Suprapubic skin (tissue), 3 donors: ENCODE data around the gene MCEMP1.

ENCODE experiments used
- EP300 ChIP-seq: sonication (generic); formaldehyde crosslinking; IDR thresholded peaks from one replicate; pipeline ENCODE4 v1.6.1; 2017; ENCODE audit warnings: antibody characterized with exemption
- POLR2A ChIP-seq, 2 donors: fragments of 450-650 bp; IDR thresholded peaks; one replicate each; pipeline ENCODE4 v1.6.1; 2017; ENCODE audit warnings: antibody characterized with exemption in 2 of 2, mild to moderate bottlenecking in 2 of 2, moderate library complexity in 2 of 2
- TF ChIP-seq, protein P1 (sequence below), 2 donors: fragments of 200-600 bp in 1 of 2; fragments of 450-650 bp in 1 of 2; sonication (generic) in 1 of 2; IDR thresholded peaks; one replicate each; pipeline ENCODE4 v1.5.1; 2016 to 2019; ENCODE audit warnings: antibody characterized with exemption in 2 of 2, mild to moderate bottlenecking in 1 of 2, moderate library complexity in 1 of 2

DNA sequence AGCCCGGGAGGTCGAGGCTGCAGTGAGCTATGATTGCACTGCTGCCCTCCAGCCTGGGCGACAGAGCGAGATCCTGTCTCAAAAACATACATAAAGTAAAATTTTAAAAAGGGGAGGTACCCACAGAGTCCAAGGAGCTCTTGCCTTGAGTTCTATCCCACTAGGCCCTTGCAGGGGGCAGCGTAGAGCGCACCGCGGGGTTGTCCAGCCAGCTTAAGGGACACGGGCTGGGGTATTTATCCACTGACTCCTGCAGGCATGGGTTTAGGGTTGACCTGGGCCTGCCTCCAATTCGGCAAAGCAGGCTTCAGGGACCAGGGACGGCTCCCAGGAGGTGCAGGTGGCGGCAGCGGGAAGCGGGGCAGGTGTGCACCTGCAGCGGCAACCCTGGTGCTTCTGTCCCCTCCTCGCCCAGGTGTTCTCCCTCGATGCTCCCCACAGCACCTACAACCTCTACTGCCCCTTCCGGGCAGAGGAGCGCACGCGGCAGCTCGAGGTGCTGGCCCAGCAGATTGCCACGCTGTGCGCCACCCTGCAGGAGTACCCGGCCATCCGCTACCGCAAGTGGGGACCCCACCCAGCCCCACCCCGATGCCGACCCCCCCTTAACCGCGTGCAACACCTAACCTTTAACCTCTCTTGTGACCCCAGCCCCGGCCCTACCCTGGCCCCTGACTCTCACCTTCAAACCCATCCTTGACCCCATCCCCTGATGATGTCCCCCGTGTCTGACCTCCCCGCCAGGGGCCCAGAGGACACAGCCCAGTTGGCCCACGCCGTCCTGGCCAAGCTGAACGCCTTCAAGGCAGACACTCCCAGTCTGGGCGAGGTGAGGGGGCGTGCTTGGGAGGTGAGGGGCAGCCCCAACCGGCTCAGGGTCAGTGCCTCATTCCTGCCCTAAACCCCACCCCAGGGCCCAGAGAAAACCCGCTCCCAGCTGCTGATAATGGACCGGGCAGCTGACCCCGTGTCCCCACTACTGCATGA lies 35.3 kb upstream of the MCEMP1 start:
- no peak for TF ChIP-seq EP300
- TF ChIP-seq, protein P1, sequence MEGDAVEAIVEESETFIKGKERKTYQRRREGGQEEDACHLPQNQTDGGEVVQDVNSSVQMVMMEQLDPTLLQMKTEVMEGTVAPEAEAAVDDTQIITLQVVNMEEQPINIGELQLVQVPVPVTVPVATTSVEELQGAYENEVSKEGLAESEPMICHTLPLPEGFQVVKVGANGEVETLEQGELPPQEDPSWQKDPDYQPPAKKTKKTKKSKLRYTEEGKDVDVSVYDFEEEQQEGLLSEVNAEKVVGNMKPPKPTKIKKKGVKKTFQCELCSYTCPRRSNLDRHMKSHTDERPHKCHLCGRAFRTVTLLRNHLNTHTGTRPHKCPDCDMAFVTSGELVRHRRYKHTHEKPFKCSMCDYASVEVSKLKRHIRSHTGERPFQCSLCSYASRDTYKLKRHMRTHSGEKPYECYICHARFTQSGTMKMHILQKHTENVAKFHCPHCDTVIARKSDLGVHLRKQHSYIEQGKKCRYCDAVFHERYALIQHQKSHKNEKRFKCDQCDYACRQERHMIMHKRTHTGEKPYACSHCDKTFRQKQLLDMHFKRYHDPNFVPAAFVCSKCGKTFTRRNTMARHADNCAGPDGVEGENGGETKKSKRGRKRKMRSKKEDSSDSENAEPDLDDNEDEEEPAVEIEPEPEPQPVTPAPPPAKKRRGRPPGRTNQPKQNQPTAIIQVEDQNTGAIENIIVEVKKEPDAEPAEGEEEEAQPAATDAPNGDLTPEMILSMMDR (IDR thresholded peaks at IDR 0.05): no peak
- TF ChIP-seq POLR2A (IDR thresholded peaks at IDR 0.05): no peak
